Cerebellar cortex (tissue), 1 donor: Measurements from ENCODE around the gene LGR6.
A peak's percentile ranks its signal among the peaks of the same experiment; 100 is the strongest.
"Not testable (repeated sequence)": the region's sequence is repeated elsewhere in the genome, so short reads cannot be mapped to it uniquely, and the experiment has no call there.

Experiments used
- DNase-seq: peaks from one replicate; pipeline ENCODE4 v3.0.0-alpha.2; 2015; ENCODE audit warnings: low spot score

LGR6 gene

GRCh38 chr1:202223121-202223860, 29.7 kb downstream of the LGR6 start:
- no peak for DNase-seq

- DNase-seq, result no peak
Observed at GRCh38 chr1:202224453-202224852, 30.9 kb downstream of the LGR6 start.

GRCh38 chr1:202225131-202225530, 31.5 kb downstream of the LGR6 start:
- no peak for DNase-seq

GRCh38 chr1:202227053-202227672, 33.6 kb downstream of the LGR6 start:
- no peak for DNase-seq

GRCh38 chr1:202227997-202228401, 34.4 kb downstream of the LGR6 start:
- no peak for DNase-seq

- no peak for DNase-seq
Observed at GRCh38 chr1:202228484-202229122, 35.0 kb downstream of the LGR6 start.

GRCh38 chr1:202229376-202229775, 35.8 kb downstream of the LGR6 start:
- no peak for DNase-seq

GRCh38 chr1:202230061-202230938, 36.7 kb downstream of the LGR6 start:
- DNase-seq, result no peak

GRCh38 chr1:202230939-202231645, 37.5 kb downstream of the LGR6 start:
- no peak for DNase-seq

GRCh38 chr1:202233171-202233570, 39.6 kb downstream of the LGR6 start:
- DNase-seq, result no peak

- no peak for DNase-seq
Observed at GRCh38 chr1:202233804-202234203, 40.2 kb downstream of the LGR6 start.

- DNase-seq, result peak; percentile 20
Observed at GRCh38 chr1:202234331-202235002, 40.9 kb downstream of the LGR6 start.

GRCh38 chr1:202235003-202235660, 41.5 kb downstream of the LGR6 start:
- DNase-seq, result no peak

- peak; percentile 52 for DNase-seq
Observed at GRCh38 chr1:202235856-202236837, 42.5 kb downstream of the LGR6 start.

- peak; percentile 31 for DNase-seq
Observed at GRCh38 chr1:202237052-202237451, 43.5 kb downstream of the LGR6 start.

- DNase-seq, result no peak
Observed at GRCh38 chr1:202238914-202239313, 45.3 kb downstream of the LGR6 start.

GRCh38 chr1:202240226-202240625, 46.6 kb downstream of the LGR6 start:
- DNase-seq, result not testable (repeated sequence)

- DNase-seq, result no peak
Observed at GRCh38 chr1:202240956-202241355, 47.4 kb downstream of the LGR6 start.

GRCh38 chr1:202241376-202242079, 47.9 kb downstream of the LGR6 start:
- no peak for DNase-seq
